CD1c-positive myeloid dendritic cell (primary cell): Measurements from ENCODE around the gene NSD2.

ENCODE experiments used
- DNase-seq: peaks from one replicate; pipeline ENCODE4 v3.0.0-alpha.2; 2016; ENCODE audit errors: extremely low spot score

NSD2 gene

DNA sequence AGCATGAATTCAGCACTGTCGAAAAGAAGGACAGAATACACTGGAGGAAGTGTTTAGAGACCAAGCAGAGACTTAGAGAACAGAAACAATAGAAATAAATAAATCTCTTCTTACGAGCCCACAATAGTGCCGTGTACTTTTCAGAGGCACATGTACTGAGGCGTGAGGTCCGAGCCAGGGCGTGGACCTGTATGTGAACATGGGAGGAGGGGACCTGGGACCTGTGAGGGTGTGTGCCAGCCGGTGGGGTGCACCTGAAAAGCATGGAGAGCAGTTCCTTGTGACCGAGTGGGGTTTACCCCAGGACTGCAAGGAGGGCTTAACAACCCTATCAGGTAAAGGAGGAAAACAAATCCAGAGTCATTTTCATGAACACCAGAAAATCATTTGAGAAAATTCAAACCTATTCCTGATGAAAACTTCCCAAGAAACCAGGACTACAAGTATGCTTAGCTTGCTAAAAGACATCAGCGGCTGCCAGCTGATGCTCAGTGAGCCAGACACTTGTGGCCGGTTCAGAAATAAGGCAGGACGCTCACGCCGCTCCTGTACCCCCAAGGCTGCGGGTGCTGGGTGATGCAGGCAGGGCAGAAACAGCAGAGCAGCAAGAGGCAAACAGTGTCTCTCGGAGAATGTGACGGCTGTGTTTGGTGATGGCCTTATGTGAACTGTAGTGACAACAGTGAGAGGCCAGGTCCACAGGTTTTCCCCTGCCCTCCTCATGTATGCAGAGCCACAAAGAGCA is 100.4 kb downstream of the NSD2 start:
- DNase-seq, result no peak

DNA sequence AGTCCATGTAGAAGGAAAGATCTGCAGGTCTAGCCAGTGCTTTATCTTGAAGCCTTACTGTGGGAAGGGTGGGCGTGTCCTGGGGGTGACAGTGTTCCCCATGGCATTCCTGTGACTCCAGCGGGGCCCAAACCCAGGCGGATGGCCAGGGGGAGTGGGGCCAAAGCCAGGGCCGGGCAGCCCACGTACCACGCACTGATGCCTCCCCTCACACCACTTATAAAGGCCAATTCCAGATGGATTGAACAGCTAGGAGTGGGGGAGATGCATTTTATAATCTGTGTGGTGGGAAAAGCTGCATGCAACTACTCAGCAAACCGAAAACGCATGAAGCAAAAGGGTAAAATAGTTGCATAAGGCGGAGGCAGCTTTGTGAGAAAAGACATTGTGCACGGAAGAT is 101.2 kb downstream of the NSD2 start:
- no peak for DNase-seq

DNA sequence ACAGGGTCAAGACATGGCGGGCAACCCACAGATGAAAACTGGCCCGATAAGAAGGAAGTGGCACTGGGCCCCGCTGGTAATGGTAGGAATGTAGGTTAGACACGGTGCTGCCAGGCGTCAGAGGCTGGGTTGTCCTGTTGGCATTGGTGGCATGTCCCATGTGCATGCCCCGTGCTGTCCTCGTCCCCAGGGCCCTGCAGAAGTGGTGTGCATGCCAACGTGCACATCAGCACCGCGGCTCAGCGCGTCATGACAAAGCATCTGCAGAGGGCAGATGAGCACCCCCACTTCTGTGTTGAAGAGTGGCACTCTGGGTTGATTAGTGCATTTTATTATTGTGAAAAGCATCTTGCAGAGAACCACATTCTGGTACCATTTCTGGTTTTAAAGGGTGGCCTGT is 102.0 kb downstream of the NSD2 start:
- no peak for DNase-seq

DNA sequence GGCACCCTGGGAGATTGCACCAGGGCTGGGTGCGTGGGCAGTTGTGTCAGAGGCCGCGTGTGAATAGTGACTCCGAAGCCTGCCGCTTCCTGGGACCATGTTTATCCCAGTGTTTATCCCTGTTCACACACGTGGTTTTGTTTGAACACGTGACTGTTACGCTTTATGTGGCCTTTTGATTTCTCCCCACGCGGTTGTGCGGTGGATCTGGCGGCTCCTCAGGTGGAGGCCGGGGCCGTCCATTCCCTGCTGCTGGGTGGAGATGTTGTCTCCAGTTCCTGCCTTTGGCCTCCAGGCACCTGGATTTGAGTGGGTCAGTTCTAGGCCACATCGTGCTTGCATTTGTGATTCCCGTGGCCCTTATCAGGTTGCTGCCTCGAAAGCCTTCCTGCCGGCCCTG is 102.5 kb downstream of the NSD2 start:
- no peak for DNase-seq

DNA sequence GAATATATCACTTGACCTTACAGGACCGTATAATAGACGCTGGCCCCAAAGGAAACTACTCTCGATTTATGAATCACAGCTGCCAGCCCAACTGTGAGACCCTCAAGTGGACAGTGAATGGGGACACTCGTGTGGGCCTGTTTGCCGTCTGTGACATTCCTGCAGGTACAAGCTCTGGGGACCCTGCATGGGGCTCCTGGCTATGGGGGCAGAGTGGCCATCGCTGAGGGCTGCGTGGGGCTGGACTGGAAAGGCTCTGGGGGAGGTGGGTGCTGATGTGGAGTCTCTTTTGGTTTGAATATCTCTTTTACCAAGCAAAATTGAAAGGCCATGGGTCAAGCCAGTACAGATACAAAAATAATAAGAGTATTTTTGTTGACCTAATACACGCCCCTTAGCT is 103.6 kb downstream of the NSD2 start:
- DNase-seq, result no peak

DNA sequence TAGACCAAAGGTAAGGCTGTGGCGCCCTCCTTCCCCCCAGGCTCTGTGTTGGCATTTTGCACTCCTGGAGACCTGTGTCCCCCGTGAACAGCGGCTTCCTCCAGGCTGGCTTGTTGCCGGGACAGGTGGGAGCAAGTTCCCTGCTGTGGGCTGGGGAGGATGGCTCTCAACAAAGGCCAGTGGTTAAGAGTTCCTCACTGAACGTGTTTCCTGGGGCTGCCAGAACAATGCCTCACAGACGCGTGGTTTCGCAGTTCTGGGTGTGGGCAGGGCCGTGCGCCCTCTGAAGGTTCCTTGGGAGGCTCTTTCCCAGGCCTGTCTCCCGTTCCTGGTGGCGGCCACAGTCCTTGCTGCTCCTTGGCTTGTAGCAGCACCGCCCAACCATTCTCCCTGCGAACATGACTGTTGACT is 104.2 kb downstream of the NSD2 start:
- DNase-seq, result no peak

DNA sequence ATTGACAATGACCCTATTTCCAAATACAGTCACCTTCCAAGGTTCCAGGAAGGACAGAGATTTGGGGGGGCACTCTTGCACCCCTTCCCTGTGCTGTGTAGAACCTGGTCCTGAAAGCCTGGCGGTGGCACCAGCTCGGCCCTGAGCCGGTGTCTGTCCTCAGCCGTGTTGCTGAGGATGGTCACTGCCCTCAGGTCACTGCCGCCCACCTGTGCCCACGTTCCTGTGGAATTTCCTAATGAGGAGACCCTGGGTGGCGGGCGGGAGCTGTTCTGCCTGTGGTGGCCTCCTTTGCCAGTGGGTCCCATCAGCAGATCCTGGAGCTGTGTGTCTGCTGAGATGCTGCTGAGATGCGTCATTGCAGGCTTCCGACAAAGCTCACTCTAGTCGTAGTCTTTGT is 104.7 kb downstream of the NSD2 start:
- DNase-seq, result no peak

DNA sequence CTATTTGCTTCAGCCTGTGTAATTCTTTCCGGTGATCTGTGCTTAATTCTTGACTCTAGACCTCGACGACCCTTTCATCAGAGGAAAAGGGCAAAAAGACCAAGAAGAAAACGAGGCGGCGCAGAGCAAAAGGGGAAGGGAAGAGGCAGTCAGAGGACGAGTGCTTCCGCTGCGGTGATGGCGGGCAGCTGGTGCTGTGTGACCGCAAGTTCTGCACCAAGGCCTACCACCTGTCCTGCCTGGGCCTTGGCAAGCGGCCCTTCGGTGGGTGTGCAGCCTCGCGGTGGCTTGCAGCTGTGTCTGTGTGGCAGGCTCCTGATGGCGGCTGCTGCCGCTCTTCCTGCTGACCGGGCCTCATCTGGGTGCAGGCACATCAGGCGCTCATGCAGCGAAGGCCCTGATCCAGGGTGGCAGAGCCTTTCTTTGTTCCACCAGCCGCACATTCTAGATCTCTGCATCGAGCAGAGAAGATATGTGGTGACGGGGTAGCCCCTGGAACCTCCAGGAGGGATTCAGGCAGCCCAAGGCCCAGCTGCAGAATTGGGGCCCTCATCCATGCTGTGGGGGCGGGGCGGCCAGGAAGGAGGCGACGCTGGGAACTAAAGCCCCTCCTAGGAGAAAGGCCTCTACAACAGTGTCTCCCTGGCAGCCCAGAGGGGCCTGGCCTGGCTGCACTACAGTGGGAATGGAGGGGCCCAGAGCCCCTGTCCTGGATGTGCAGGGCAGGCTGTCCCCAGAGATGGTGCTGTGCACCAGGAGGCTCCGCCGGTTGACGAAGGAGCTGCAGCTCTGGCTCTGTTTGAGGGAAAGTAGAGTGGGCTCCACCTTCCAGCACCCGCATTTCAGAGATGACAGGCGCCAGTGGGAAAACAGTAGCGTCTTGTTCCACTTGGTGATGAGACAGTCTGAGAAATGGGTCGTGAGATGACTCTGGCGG is 105.5 kb downstream of the NSD2 start:
- DNase-seq, result no peak

DNA sequence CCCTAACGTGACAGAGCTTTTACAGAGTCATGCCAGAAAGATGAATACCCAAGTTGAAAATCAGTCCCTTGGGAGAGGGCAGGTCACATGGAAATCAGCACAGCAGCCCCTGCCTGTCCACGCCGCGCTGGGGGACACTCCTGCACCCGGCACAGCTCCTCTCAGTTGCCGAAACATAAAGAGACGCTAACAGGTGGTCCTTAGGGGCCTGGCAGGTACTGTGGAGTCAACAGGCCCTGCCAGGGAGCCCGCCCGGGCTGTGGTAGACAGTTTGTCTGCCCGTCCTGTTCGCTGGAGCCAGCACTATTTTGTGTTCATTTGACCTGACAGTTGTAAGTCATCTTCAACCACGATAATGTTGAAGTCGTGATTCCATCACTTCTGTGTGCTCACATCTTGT is 107.0 kb downstream of the NSD2 start:
- DNase-seq, result no peak

DNA sequence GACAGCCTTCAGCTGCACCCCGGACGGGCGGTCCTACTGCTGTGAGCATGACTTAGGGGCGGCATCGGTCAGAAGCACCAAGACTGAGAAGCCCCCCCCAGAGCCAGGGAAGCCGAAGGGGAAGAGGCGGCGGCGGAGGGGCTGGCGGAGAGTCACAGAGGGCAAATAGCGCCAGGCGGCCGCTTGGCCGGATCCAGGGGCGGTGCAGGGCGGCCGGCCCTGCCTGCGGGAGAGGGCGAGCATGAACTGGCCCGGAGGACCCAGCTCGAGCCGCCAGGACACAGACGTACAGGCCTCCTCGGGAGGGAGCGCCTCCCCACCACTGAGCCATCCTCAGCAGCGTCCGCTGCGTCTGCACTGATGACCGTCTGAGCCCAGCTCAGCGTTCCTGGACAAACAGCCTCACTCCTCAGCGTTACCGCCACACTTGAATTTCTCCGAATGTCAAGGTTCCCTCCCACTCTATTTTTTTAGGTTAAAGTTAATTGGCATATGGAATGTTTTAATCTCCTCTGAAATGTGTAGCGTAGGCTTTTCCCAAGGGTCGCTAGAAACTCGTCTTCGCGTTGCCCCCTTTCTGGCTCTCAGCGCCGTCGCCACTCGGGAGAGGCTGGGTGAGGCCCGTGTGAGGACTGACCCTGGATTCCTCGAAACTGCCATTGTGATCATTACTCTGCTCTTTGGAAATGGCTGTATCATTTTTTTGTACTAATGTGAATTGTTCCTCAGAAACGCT is 107.7 kb downstream of the NSD2 start:
- DNase-seq, result no peak

DNA sequence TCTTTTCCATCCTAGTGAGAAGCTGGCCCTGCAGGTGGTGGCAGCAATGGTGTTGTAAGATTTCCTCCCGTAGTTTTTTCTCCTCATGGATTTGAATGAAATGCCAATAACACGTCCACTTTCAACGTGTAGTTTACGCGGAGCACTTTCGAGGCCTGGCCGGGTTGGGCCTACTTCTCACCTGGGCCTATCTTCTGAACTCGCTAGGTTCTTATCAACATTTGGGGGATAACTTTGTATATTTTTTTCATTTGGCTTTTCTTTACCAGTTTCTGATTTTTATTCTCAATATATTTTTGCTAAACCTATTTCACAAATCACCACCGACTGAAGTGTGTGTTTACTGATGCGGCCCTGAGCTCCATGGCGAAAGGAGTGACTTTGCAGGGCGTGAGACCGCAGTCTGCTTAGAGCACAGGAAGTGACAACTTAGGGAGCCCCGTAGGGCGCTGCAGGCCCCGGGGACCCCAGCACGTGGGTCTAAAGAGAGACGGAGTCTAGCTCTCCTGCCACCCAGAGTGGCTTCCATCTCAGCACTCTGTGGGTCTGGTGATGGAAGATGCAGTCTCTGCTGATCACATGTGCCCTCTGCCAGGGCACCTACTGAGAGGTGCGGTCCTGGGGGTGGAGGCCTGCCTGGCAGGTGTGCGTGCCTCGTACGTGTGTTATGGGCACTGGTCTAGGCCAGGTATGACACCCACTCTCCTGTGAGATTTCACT is 108.4 kb downstream of the NSD2 start:
- DNase-seq, result no peak

DNA sequence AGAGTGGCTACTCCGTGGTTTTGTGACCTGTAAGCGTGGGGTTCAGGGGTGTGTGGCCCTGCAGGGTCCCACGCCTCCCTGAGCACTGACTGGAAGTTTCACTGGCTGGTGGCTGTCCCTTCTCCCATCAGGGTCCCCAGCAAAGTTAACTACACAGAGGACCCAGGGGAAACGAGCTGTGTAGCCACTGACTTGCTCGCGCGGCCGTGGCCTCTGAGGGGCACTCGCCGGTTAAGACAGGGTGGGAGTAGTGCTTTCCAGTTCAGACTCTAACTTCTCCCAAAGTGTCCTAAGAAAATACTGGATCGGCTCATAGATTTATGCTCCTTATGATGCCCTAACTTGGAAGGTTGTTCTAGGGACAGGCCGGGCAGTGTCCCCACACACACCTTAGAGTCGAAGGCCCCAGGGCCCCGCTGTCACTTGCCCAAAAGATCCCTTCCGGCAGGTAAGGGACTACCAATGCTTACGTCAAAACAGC is 109.4 kb downstream of the NSD2 start:
- no peak for DNase-seq

DNA sequence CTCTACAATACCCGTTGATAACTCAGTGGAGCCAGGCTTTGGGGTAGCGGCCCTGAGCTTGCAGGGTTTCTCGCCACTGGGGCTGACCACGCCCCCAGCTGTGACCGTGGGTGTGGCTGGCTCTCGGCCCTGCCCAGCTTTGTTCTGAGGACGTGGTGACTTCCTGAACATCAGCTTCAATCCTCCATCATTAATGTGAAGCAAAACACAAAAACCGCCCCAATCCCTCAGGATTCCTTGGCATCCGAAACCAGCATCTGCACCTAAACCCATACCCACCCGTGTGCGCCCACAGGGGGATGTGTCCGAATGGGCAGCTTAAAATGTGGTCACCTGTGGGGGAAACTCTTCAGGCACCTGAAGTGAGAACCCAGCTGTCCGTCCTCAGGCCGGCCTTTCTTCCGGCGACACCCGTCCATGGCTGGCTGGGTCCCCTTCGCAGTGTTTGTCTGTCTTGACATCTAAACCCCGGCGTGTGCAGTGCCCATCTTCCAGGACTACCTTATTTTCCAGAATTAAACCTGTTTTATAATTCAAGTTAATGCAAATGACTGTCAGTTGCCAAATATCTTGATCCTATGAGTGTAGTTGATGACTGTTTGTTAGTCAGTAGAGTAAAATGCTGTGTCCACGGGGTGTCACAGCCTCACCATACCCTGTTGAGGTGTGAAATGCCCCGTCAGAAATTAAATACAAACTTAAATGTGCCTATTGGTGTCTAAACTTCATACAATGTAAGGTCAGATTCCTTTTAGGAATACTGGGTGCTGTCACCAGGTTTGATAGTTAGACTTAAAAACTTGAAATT is 110.3 kb downstream of the NSD2 start:
- DNase-seq, result peak; percentile 5

DNA sequence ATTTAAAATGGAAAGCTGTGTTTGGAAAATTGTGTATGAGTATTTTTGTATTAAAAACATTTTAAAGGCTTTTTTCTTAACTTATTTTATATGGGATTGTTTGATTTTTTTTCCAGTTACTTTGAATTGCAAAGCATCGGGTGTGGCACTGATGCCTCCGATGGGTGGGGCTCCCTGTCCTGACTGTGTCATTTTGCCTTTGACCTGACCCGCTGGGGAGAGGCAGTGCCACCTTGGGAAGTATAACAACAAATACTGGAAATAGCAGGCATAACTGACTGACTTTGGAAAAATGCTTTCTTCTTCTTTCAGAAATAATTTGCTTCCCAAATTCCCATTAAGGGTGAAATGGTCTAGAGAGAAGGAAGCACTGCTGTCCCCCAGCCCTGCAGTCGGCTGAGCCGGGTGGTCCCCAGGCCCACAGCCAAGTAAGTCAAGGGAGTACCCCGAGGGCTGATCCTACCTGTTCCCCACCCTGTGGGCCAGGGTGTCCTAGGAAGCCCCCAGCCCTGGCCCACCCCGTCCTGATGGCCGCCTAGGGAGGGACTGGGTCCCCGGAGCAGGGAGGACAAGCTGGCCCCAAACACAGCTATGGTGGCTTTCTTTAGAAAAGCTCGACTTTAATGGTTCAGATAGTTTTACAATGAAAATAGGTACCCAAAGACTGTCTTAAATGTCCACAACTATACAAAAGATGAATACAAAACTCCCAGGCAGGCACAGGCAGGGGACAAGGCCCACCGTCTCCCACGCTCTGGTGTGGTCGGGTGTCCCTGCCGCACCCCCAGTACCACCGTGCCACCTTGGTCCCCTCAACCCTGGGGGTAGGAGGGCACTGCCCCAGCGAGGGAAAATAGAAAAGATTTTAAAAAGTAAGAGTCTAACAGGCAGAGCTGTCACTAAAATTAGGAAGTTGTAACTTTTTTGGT is 111.2 kb downstream of the NSD2 start:
- DNase-seq, result no peak

DNA sequence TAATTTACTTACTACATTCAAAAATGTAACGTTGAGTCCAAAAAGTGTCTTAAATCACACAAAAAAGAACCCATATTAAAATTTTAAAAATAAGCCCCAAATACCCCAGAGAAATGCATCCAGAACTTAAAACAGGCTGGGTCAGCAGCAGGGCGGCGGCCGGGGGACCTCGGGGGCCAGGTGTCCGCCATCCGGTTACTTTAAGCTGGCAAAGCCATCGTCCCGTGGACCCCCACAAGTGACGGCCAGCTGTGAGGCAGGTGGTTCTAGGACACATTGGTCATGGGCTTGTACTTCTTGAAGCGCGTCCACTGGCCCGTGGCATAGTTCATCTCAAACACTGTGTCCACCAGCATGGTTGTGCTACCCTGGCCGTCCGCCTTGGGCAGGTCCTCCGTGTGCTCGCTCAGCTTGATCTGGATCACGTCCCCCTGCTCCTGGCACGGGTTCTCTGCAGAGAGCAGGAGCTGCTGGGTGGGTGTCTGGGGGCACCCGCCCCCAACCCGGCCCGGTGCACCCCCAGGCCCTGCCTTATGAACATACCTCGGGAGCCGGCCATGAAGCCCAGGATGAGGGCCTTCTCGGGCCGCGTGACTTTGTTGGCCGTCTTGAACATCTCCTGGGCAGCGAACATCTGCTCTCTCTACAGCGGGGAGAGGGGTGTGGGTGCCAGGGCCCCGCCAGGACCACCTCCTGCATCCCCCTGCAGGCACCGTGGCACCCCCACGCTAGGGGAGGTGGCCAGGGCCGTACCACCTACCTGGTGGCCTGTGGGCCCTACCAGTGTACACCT is 112.1 kb downstream of the NSD2 start:
- DNase-seq, result no peak

DNA sequence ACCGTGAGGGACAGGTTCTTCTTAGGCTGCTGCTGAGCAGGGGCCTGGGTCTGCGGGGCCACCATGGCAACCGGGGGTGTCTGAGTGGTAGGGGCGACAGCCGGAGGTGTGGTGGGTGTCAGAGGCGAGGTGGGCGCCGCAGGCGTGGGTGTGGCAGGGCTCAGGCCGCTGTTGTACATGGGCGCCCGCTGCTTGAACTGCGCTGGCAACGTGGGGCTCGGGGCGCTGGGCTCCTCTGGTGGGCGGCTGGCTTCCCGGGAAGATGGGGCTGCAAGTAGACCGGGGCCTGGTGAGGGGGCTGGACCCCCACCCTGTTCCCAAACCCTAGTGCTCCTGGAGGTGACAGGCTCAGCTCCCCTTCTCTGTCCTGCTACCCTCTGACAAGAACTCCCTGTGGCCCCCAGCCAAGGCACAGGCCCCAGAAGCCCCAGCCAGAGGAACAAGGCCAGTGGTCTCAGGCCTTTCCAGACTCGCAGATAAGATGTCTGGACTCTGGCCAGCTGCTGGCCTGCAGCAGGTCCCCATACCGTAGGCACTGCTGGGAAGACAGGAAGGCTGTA is 112.7 kb downstream of the NSD2 start:
- DNase-seq, result no peak

DNA sequence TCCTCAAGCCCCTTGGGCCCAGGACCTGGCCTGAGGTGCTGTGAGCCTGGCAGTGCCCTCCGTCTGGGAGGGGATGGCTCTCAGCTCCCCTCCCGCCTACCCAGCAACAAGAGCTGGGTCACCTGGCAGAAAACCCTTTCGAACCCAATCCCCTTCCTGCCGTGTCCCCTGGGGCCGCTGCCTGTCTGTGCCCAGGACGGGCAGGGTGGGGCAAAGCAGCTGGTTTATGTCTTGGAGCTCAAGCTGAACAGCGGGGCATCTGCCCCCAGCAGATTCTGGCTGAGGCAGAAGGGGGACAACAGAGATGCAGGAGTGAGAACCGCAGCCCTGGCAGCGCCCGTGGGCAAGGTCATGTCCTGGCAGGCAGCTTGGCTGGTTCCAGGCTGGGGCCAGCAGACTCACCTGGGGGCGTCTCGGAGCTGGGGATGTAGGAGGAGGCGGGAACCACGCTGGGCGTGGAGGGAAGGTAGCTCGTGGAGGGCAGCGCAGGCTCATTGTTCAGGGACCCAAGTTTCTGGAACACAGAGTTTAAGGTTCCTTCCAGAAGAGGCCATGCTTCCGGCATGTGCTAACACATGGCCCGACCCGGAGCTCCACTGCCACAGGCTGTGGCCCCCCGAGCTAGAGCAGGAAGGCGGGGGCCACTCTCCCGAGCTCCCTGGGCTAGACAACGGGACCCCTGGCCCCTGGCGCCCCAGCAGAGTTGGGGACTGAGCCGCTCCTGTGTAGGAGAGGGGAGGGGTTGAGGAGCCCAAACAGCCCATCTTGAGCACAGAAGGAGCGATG is 113.4 kb downstream of the NSD2 start:
- no peak for DNase-seq

DNA sequence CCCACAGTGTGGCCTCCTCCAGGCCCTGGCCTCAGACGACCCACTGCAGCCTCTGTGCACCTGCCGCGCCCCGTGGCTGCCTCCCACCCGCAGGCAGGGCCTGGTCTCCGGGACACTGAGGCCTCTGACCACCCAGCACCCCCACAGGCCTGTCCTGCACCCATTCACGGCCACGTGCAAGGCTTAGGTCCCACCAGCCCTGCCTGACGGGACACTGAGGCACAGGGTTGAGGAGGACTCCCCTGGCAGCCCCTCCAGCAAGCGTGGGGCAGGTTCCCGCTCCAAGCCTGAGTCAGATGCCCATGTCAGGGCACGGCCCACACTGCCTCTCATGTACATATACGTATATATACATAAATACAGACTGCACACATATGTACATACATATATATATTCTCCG is 114.1 kb downstream of the NSD2 start:
- DNase-seq, result no peak
